ENCODE data around the gene NFS1.

Gene NFS1

GRCh38 chr20:35738410-35739179, 39.4 kb upstream of the NFS1 start:
- no peak overlapping the region for H2AFZ ChIP-seq (ENCODE audit: low read depth, low read length, severe bottlenecking)
- H3K27ac ChIP-seq (ENCODE audit: low read depth, low read length) = no peak overlapping the region
- TF ChIP-seq EZH2phosphoT487 (conservative IDR thresholded peaks at IDR 0.05; ENCODE audit: low read length) (no peak), CTCF (IDR thresholded peaks at IDR 0.05; ENCODE audit: insufficient read depth, low read length, poor library complexity, severe bottlenecking) (no peak)
- peaks cover 48% of the 10 kb centered on the region for H3F3A ChIP-seq (ENCODE audit: insufficient read depth)
- peaks cover 89% of the 10 kb centered on the region for H3K79me2 ChIP-seq (ENCODE audit: insufficient read depth, low read length)
- no peak overlapping the region for H3K9ac ChIP-seq (ENCODE audit: low read length)
- peak overlapping the region; percentile 64 for H3K4me2 ChIP-seq (ENCODE audit: low read depth, low read length, poor library complexity, severe bottlenecking)
- no peaks in the 10 kb centered on the region for H3K9me2 ChIP-seq (replicated peaks; ENCODE audit: insufficient read depth, low read length)
- peaks cover 62% of the 10 kb centered on the region for H3K36me3 ChIP-seq (ENCODE audit: low read length)
- H3K9me3 ChIP-seq (ENCODE audit: insufficient read depth, low read length) = no peaks in the 10 kb centered on the region
- no peaks in the 10 kb centered on the region for H3K27me3 ChIP-seq (ENCODE audit: low read length)
- H3K4me3 ChIP-seq (ENCODE audit: insufficient read depth, low read length, poor library complexity, severe bottlenecking) = no peak overlapping the region
- peaks cover 58% of the 10 kb centered on the region for H4K20me1 ChIP-seq (ENCODE audit: low read depth, low read length)

- Histone ChIP-seq H3K27ac (ENCODE audit: low read depth, low read length) (no peak overlapping the region), H3K79me2 (ENCODE audit: insufficient read depth, low read length) (peaks cover 95% of the 10 kb centered on the region), H3K9me3 (ENCODE audit: insufficient read depth, low read length) (no peaks in the 10 kb centered on the region), H3K36me3 (ENCODE audit: low read length) (peaks cover 65% of the 10 kb centered on the region), H3K9ac (ENCODE audit: low read length) (no peak overlapping the region), H3K27me3 (ENCODE audit: low read length) (no peaks in the 10 kb centered on the region), H2AFZ (ENCODE audit: low read depth, low read length, severe bottlenecking) (no peak overlapping the region), H4K20me1 (ENCODE audit: low read depth, low read length) (peaks cover 63% of the 10 kb centered on the region), H3F3A (ENCODE audit: insufficient read depth) (peaks cover 42% of the 10 kb centered on the region), H3K4me3 (ENCODE audit: insufficient read depth, low read length, poor library complexity, severe bottlenecking) (no peak overlapping the region), H3K4me2 (ENCODE audit: low read depth, low read length, poor library complexity, severe bottlenecking) (no peak overlapping the region), H3K9me2 (replicated peaks; ENCODE audit: insufficient read depth, low read length) (no peaks in the 10 kb centered on the region)
- TF ChIP-seq CTCF (IDR thresholded peaks at IDR 0.05; ENCODE audit: insufficient read depth, low read length, poor library complexity, severe bottlenecking) (no peak), EZH2phosphoT487 (conservative IDR thresholded peaks at IDR 0.05; ENCODE audit: low read length) (no peak)
Measured at GRCh38 chr20:35737865-35738333, 38.7 kb upstream of the NFS1 start.

GRCh38 chr20:35735826-35736470, 36.8 kb upstream of the NFS1 start:
- TF ChIP-seq CTCF (IDR thresholded peaks at IDR 0.05; ENCODE audit: insufficient read depth, low read length, poor library complexity, severe bottlenecking) = no peak
- TF ChIP-seq EZH2phosphoT487 (conservative IDR thresholded peaks at IDR 0.05; ENCODE audit: low read length) = no peak
- Histone ChIP-seq H3K27me3 (ENCODE audit: low read length) (no peaks in the 10 kb centered on the region), H3K27ac (ENCODE audit: low read depth, low read length) (no peak overlapping the region), H3K79me2 (ENCODE audit: insufficient read depth, low read length) (peaks cover 100% of the 10 kb centered on the region), H3K9ac (ENCODE audit: low read length) (no peak overlapping the region), H3K36me3 (ENCODE audit: low read length) (peaks cover 81% of the 10 kb centered on the region), H4K20me1 (ENCODE audit: low read depth, low read length) (peaks cover 83% of the 10 kb centered on the region), H3K4me3 (ENCODE audit: insufficient read depth, low read length, poor library complexity, severe bottlenecking) (no peak overlapping the region), H3K4me2 (ENCODE audit: low read depth, low read length, poor library complexity, severe bottlenecking) (no peak overlapping the region), H2AFZ (ENCODE audit: low read depth, low read length, severe bottlenecking) (no peak overlapping the region), H3K9me3 (ENCODE audit: insufficient read depth, low read length) (no peaks in the 10 kb centered on the region), H3F3A (ENCODE audit: insufficient read depth) (peaks cover 58% of the 10 kb centered on the region), H3K9me2 (replicated peaks; ENCODE audit: insufficient read depth, low read length) (no peaks in the 10 kb centered on the region)
